ENCODE results near the gene RABAC1.

RABAC1 gene

GRCh38 chr19:41974652-41975051 is 15.5 kb upstream of the RABAC1 start:
- no peak for DNase-seq
- no peak for TF ChIP-seq POLR2A (IDR thresholded peaks at IDR 0.05; ENCODE audit: low read length)
- TF ChIP-seq GATA1 (IDR thresholded peaks at IDR 0.05; ENCODE audit: low read depth, low read length) = no peak

DNA sequence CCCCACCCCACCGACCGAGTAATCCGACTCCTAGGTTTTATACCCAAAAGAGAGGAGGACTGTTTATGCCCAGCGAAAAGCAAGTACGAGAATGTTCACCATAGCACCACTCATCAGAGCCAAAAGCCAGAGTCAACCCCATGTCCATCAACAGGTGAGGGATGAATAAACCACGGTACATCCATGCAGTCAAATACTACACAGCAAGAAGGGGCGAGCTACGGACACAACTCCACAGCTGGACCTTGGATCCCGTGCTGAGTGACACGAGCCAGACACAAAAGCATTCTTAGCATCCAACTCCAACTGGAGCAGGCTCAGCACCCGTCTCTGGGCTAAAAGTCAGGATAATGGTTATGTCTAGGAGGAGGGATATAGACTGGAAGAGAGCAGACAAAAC is 12.2 kb upstream of the RABAC1 start:
- no peak for DNase-seq
- TF ChIP-seq GATA1 (IDR thresholded peaks at IDR 0.05; ENCODE audit: low read depth, low read length) = no peak

GRCh38 chr19:41969772-41970458 is 10.8 kb upstream of the RABAC1 start:
- TF ChIP-seq POLR2A (IDR thresholded peaks at IDR 0.05; ENCODE audit: low read length) = no peak
- TF ChIP-seq GATA1 (IDR thresholded peaks at IDR 0.05; ENCODE audit: low read depth, low read length) = no peak
- DNase-seq = no peak

- DNase-seq = no peak
- no peak for TF ChIP-seq GATA1 (IDR thresholded peaks at IDR 0.05; ENCODE audit: low read depth, low read length)
- TF ChIP-seq POLR2A (IDR thresholded peaks at IDR 0.05; ENCODE audit: low read length) = no peak
Observed at GRCh38 chr19:41968751-41969595, 9.9 kb upstream of the RABAC1 start.

GRCh38 chr19:41967054-41967783 is 8.1 kb upstream of the RABAC1 start:
- no peak for DNase-seq
- TF ChIP-seq POLR2A (IDR thresholded peaks at IDR 0.05; ENCODE audit: low read length) (no peak), GATA1 (IDR thresholded peaks at IDR 0.05; ENCODE audit: low read depth, low read length) (no peak)

DNA sequence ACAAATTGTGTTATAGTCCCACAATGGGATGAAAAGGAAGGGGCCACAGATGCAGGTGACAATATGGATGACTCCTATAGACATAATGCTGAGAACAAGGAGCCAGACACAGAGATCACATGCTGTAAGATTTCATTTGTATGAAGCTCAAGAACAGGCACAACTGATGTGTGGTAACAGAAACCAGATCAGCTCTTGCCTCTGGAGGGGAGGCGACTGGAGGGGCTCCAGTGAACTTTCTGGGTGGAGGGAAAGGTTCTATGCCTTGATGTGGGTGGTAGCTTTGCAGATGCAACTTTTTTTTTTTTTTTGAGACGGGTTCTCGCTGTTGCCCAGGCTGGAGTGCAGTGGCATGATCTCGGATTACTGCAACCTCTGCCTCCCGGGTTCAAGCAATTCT is 6.0 kb upstream of the RABAC1 start:
- no peak for DNase-seq
- TF ChIP-seq POLR2A (IDR thresholded peaks at IDR 0.05; ENCODE audit: low read length) (no peak), GATA1 (IDR thresholded peaks at IDR 0.05; ENCODE audit: low read depth, low read length) (no peak)

DNA sequence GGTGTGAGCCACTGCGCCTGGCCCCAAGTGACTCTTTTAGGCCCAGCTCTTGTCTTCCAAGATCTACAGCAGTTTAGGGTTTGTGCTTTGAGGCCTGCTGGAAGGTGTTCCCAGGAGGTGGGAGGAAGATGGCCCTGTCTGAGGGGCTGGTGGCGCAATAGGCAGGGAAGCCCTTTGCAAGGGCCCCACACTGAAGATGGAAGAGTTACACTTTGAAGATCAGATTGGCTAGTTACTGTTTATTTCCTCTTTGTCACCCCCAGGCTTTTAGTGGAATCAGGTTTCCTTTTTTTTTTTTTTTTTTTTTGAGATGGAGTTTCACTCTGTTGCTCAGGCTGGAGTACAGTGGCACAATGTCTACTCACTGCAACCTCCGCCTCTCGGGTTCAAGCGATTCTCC is 1.9 kb upstream of the RABAC1 start:
- TF ChIP-seq GATA1 (IDR thresholded peaks at IDR 0.05; ENCODE audit: low read depth, low read length) (no peak), POLR2A (IDR thresholded peaks at IDR 0.05; ENCODE audit: low read length) (no peak)
- DNase-seq = no peak

GRCh38 chr19:41958367-41959055 is 610 bp downstream of the RABAC1 start:
- DNase-seq = peak; percentile 67 to 75
- no peak for TF ChIP-seq GATA1 (IDR thresholded peaks at IDR 0.05; ENCODE audit: low read depth, low read length)

DNA sequence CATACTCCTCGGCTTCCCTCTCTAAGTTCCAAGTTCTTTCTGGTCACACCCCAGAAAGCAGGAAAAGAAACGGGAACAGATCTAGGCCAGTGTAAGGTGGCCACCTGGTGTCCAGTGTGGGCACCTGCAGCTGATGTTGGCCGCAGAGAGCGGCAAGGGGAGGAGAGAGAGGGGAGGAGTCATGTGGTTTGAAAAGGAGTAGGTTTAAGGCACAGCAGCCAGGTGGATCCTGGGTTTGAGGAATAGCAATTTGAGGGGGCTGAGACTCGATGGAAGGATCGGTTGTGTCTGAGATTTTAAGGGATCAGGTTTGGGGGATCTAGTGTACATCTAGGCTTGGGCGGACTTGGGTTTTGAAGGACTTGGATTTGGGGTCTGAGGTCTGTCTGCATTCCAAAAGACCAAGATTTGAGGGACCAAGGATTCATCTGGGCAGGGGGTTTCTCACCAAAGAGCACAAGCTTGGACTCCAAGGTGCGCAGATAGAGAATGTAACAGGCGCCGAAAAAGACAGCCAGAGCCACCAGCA is 1.2 kb downstream of the RABAC1 start:
- DNase-seq = peak; percentile 73 to 80
- TF ChIP-seq POLR2A (IDR thresholded peaks at IDR 0.05; ENCODE audit: low read length) = no peak
- no peak for TF ChIP-seq GATA1 (IDR thresholded peaks at IDR 0.05; ENCODE audit: low read depth, low read length)

- TF ChIP-seq GATA1 (IDR thresholded peaks at IDR 0.05; ENCODE audit: low read depth, low read length) (no peak), POLR2A (IDR thresholded peaks at IDR 0.05; ENCODE audit: low read length) (no peak)
- DNase-seq = no peak
Observed at GRCh38 chr19:41957161-41957837, 1.8 kb downstream of the RABAC1 start.

DNA sequence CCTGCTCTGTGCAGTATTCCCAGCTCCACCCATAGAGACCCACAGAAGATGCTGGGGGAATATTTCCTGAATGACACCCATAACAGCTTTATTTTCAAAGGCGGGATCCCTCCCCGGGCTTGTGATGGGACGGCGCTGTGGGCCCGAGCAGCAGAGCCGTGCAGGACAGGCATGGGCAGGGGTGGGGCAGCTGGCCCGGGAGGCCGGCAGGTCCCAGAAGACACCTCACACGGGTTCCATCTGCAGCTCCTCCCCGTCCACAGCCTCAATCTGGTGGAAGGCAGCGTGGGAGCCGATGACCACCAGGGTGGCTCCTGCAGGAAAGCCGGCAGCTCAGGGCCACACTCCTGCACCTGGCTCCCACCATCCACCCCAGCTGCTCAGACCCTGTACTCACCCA is 2.5 kb downstream of the RABAC1 start:
- TF ChIP-seq POLR2A (IDR thresholded peaks at IDR 0.05; ENCODE audit: low read length) (no peak), GATA1 (IDR thresholded peaks at IDR 0.05; ENCODE audit: low read depth, low read length) (no peak)
- DNase-seq = no peak

- TF ChIP-seq POLR2A (IDR thresholded peaks at IDR 0.05; ENCODE audit: low read length) = no peak
- DNase-seq = peak; percentile 29 to 41
Observed at GRCh38 chr19:41955521-41955920, 3.6 kb downstream of the RABAC1 start.

- TF ChIP-seq POLR2A (IDR thresholded peaks at IDR 0.05; ENCODE audit: low read length) = no peak
- TF ChIP-seq GATA1 (IDR thresholded peaks at IDR 0.05; ENCODE audit: low read depth, low read length) = no peak
- DNase-seq = peak; percentile 68 to 85
Observed at GRCh38 chr19:41951686-41952172, 7.4 kb downstream of the RABAC1 start.

Data from erythroblast (primary cell).